Stimulated activated CD4-positive, alpha-beta T cell treated with anti-CD3 and anti-CD28 coated beads, Interleukin-15, amount 100 ng/mL, for 24 hours (primary cell): ENCODE results near the gene NALCN.

Source experiments
- DNase-seq: peaks from one replicate; pipeline ENCODE4 v3.0.0-alpha.2; 2020

The NALCN gene

GRCh38 chr13:101412076-101412475 lies 4.2 kb downstream of the NALCN start:
- DNase-seq: no peak

DNA sequence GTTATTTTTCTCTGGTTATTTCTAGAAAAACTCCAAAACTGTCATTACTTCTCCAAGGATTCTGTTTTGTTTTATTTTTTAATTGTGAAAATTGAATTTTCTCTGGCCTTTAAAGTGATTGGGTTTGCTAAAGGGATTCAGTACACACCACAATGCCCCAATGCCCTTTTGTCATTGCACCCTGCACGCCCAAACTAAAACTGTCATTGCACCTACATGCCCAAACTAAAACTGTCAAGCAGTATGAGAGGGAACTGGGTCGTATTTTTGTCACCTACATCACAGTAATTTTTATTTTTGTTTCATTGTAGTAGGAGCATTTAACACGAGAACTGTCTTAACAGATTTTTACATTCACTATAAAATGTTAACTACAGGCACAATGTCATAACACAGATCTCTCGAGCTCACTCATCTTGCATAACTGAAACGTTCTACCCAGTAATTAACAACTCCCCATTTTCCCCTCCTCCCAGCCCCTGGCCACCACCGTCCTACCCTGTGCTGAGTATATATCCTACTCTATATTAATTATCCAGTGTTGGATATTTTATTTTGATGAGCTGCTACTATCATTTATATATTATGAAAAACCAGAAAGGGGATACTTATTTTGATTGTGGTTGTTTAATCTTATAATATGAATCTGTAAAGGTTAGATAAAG lies 7.2 kb downstream of the NALCN start:
- DNase-seq: no peak

- no peak for DNase-seq
Measured at GRCh38 chr13:101408154-101408553, 8.2 kb downstream of the NALCN start.

GRCh38 chr13:101406791-101407190 lies 9.5 kb downstream of the NALCN start:
- no peak for DNase-seq

- no peak for DNase-seq
Measured at GRCh38 chr13:101401196-101401595, 15.1 kb downstream of the NALCN start.

- no peak for DNase-seq
Measured at GRCh38 chr13:101399365-101399764, 16.9 kb downstream of the NALCN start.

DNA sequence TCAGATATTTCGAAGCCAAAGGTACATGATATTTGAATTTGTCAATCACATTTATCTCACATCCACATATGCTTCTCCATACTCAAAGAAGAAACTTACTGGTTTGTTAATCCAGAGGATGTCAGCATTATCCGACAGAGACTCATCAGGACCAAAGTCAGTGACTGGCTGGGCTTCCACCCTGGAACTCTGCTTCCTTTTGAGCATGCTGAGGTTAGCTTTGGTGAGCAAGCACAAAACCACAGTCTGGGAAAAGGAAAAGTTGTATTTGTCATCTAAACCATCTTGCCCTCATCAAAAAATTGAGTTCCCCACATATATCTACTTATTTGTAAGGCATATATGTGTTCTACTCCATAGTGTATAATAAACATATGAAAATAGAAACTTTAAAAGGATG lies 17.4 kb downstream of the NALCN start:
- DNase-seq: no peak

DNA sequence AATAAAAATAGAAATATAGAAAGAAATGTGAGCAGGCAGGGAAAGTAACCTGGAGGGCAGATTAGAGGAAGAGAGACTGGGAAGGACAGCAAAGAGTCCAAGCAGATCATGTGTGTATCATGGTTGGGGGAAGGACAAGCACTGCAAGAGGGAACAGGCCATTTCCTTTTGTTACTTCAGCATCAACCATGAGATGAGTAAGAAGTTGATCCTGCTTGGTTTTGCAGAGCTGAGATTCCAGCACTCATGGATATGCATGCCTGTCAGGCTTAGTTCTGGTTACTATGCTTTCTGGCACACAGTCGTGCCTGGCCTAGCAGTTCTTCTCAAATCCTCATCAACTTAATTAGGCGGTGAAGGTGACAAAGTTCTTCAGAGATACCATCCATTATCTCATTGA lies 18.1 kb downstream of the NALCN start:
- DNase-seq: no peak

GRCh38 chr13:101397742-101398141 lies 18.6 kb downstream of the NALCN start:
- no peak for DNase-seq

DNA sequence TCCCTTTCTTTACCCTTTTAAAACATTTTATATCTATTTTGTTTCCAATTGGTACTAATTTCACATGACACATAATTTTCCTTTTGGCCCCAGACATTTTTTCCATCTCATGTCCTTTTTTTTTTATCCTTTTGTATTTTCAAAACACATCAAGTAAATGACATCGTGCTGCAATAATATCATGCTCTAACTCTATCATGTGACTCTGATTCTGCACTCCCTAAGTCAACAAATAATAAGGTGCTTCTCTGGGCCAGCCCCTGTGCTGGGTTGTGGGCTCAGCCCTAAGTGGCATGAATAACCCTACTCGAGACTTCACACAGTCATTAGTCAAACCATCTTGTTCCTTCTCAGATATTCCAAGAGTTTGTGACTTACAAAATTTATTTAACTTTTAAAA lies 21.7 kb downstream of the NALCN start:
- no peak for DNase-seq

GRCh38 chr13:101393140-101393539 lies 23.2 kb downstream of the NALCN start:
- no peak for DNase-seq

DNA sequence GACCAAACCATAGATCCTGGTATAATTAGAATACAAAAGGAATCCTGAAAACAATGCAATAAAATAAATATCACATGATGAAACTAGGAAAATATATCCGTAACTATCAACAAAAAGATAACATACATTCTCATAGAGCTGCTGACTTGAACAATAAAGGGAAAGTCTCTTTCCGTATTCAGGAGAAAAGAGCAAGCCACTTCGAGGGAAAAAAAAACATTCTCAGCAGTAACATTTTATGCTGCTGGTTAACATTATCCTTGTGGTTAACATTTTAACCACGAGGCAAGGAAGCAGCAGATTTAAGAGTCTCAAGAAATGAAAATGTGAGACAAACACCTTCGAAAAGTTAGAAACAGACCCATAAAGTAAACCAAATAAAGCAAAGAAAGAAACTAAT lies 25.8 kb downstream of the NALCN start:
- no peak for DNase-seq

DNA sequence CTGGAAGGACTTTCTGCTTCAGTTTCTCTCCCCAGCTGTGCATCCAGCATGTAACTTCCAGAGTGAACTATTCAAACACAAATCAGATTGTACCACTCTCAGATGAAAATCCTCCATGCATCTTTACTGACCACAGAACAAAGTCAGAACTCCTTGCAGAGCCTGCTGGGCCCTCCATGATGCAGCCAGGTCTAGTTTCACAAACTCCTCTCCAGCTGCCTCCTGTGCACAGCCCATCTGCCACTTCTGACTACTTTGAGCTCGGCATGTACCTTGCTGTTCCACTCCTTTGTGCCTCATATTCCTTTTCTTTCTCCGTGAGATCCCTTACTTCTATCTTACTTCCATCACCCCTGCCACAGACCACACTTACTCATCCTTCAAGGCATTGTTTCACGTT lies 31.4 kb downstream of the NALCN start:
- DNase-seq: no peak

DNA sequence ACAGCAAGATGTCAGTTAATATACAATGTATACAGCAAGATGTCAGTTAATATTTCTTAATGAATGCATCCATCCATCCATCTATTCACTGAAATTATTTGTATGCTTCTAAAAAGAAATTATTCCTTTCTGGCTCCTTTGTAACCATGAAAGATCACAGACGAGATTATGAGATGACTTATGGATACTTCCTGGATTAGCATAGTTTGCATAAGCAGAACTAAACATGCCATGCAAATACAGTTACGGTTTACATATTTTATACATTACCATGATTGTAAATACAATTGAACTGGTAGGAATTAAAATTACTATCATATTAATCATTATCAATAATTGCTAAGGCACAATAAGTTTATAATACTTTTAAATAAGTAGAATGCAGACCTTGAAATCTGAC lies 32.7 kb downstream of the NALCN start:
- DNase-seq: no peak

DNA sequence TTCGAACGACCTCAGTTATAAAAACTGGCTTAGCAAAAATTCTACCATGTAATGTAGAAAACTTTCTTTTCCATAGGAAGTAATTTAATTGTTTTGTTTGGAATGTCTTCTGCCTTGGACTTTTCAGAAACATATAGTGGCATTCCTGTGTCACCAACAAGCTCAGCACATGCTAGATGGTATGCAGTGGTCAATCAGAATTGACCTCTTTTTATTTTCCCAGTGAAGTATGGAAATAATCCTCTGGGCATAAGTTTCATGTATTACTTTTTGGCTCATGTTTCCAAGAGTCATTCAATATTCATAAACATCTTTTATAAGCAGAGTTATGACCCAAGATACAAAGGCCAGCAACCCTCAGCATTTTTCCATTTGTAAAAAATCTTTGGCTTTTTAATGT lies 33.6 kb downstream of the NALCN start:
- no peak for DNase-seq

DNA sequence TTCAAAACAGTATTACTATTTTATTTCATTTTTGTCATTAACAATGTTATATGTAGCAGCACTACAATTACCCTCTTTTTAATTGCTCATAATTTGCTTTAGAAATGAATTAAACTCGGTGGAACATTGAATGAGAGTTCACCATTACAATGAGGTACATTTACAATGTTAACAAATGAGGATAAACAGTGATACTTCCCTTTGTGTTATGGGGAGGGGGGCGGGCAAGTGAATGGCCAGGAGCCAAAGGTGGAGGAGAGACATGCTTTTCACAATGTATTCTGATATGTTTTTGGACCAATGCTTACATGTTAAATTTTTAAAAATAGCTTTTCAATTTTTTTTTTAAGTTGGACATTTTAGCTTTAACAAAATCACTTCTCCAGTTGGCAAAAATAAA lies 34.2 kb downstream of the NALCN start:
- DNase-seq: no peak

GRCh38 chr13:101360525-101360924 lies 55.8 kb downstream of the NALCN start:
- no peak for DNase-seq

GRCh38 chr13:101354895-101355294 lies 61.4 kb downstream of the NALCN start:
- no peak for DNase-seq

DNA sequence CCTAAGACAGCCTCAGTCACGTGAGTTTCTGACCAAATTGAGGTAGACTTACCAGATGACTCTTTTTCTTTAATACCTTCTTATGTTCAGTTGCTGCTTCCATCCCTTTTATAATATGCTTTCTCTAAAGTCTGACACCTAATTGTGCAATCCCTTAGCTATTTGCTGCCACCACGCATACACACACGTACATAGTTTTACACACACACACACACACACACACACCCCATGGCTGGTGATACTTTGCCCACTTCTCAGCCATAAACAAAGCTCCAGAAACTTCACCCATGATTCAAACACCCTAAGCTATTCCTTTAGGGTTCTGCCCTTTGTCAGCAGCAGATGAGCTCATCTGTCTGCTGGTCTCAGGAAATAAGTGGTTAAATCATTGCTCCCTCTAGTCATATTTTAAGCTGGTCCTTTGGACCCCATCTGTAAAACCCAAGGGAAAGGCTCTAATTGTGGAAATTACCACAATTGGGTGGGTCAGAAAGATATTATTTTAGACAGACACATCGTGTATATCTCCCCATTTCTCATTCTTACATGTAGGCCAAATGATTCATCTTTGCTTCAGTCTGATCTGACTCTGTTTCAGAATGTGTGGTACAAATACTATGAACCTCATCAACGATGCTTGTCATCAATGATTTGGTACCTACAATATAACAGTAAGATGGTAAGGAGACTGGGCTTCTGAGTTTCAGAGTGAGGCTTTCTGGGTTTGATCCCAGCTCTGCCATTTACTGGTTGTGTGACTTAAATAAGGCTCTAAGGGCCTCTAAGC lies 69.2 kb downstream of the NALCN start:
- no peak for DNase-seq

DNA sequence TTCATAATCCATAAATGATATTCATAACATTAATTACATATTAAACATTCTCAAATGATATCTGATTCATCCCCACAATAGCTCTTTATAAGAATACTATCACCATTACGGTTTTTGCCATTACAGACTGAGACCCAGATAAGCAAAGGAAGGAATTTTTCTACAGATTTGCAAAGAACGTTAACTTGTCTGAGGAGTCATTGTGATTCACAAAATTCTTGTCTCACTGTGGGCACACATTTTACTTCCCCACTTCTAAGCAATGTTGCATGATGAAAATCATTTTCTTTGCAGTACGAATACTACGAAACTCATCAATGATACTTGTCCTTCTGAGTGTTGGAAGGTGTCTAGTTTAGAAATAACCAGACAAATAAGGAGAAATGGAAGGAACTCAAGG lies 70.1 kb downstream of the NALCN start:
- DNase-seq: no peak

DNA sequence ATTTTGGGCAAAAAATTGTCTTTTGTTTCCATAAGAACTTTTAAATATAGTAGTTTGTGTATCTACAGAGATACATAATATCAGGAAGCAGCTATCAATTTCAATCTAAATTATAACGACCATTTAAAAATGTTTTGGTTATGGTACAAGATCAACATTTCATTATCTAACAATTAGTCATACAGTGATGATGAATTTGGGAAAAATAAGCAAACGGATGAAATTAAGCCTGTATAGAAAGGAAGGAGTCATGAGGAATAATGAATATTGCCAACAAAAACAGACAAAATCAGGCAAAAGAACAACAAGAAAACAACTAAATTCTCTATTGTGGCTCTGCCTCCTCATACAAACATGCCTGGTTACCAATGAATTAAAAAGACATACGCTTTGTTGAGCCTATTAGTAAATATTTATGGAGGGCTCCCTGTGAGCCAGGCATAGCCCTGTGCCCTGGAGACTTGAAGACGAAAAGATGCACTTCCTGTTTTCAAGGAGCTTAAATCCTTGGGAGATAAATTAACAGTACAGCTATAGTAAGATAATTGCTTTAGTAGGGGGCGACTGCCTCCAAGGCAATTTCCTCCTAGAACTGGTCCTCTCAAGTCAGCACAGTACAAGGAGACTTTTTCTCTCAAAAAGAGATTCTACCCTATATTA lies 73.0 kb downstream of the NALCN start:
- DNase-seq: no peak

GRCh38 chr13:101341464-101341863 lies 74.8 kb downstream of the NALCN start:
- DNase-seq: no peak

DNA sequence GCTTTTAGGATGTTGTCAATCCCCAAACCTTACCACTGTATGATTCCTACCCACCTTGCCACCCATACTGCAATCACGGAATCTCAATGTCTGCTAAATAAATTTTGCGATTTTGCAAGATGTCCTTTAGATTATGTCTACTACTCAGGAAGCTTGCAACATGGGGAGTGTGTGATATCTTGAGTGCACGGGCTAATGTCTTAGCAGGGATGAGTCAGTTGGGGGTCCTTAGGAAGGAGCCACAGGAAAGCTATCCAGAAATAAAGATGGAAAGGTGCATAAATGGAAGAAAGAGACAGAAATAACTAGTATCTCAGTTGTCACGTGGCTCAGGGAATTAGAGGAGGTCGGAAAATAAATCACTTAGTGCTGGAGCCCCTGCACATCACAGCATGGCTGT lies 77.1 kb downstream of the NALCN start:
- no peak for DNase-seq

GRCh38 chr13:101332583-101332982 lies 83.7 kb downstream of the NALCN start:
- DNase-seq: no peak
